Measurements from ENCODE around the gene GNMT.

DNA sequence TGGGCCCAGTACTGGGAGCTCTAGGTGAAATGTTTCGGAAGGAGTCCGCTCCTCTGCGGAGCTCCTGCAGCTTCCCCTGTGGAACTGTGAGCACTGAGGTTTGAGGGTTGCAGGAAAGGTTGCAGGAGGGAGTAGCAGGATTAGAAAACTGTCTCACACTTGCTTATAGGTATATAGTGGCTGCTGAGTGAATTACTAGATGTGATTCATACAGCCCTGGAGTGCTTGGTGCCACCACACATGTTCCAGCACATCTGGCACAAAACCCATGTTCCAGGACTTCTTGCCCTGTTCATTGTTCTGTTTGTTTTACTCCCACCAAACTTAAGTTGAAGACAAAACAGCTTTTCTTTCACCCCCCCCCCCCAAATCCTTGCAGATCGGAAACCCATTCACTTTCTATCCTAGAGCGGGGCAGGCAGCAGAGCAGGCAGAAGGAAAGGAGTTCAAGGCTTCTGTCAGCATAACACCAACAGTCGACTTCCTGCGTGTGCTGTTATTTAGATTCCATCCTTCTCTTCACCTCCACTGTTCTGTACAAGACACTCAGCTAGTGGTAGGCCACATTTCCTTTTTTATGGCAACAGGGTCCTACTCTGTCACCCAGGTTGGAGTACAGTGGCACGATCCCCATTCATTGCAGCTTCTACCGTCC lies 19.1 kb downstream of the GNMT start:
- TF ChIP-seq FOXM1 (IDR thresholded peaks at IDR 0.05; ENCODE audit: borderline replicate concordance, low read depth) (no peak), TAF1 (IDR thresholded peaks at IDR 0.05; ENCODE audit: low read depth) (no peak), EP300 (IDR thresholded peaks at IDR 0.05; ENCODE audit: borderline replicate concordance) (no peak), CREB1 (IDR thresholded peaks at IDR 0.05; ENCODE audit: low read depth) (no peak)
- TF ChIP-seq, protein P1, sequence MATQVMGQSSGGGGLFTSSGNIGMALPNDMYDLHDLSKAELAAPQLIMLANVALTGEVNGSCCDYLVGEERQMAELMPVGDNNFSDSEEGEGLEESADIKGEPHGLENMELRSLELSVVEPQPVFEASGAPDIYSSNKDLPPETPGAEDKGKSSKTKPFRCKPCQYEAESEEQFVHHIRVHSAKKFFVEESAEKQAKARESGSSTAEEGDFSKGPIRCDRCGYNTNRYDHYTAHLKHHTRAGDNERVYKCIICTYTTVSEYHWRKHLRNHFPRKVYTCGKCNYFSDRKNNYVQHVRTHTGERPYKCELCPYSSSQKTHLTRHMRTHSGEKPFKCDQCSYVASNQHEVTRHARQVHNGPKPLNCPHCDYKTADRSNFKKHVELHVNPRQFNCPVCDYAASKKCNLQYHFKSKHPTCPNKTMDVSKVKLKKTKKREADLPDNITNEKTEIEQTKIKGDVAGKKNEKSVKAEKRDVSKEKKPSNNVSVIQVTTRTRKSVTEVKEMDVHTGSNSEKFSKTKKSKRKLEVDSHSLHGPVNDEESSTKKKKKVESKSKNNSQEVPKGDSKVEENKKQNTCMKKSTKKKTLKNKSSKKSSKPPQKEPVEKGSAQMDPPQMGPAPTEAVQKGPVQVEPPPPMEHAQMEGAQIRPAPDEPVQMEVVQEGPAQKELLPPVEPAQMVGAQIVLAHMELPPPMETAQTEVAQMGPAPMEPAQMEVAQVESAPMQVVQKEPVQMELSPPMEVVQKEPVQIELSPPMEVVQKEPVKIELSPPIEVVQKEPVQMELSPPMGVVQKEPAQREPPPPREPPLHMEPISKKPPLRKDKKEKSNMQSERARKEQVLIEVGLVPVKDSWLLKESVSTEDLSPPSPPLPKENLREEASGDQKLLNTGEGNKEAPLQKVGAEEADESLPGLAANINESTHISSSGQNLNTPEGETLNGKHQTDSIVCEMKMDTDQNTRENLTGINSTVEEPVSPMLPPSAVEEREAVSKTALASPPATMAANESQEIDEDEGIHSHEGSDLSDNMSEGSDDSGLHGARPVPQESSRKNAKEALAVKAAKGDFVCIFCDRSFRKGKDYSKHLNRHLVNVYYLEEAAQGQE (IDR thresholded peaks at IDR 0.05; ENCODE audit: low read depth) = no peak
- TF ChIP-seq, protein P2, sequence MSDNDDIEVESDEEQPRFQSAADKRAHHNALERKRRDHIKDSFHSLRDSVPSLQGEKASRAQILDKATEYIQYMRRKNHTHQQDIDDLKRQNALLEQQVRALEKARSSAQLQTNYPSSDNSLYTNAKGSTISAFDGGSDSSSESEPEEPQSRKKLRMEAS (IDR thresholded peaks at IDR 0.05) = no peak
